ENCODE measurements around the gene SPACDR. TPM values are rescaled to one million over a fixed set of nuclear protein-coding genes. Genes with fewer than 3 reads are reported as not detected.

Gene SPACDR
- total RNA-seq = not detected in 2 replicates

- Histone ChIP-seq H3K36me3 (ENCODE audit: control insufficient read depth, insufficient read depth, low read length) (no peaks in the 10 kb centered on the region), H3K4me3 (ENCODE audit: low read depth, low read length) (no peak within 1 kb of the TSS), H3K27me3 (ENCODE audit: control insufficient read depth, insufficient read depth, low read length) (no peaks in the 10 kb centered on the region)
- no peak for DNase-seq (ENCODE audit: low read depth)
- TF ChIP-seq, protein P1, sequence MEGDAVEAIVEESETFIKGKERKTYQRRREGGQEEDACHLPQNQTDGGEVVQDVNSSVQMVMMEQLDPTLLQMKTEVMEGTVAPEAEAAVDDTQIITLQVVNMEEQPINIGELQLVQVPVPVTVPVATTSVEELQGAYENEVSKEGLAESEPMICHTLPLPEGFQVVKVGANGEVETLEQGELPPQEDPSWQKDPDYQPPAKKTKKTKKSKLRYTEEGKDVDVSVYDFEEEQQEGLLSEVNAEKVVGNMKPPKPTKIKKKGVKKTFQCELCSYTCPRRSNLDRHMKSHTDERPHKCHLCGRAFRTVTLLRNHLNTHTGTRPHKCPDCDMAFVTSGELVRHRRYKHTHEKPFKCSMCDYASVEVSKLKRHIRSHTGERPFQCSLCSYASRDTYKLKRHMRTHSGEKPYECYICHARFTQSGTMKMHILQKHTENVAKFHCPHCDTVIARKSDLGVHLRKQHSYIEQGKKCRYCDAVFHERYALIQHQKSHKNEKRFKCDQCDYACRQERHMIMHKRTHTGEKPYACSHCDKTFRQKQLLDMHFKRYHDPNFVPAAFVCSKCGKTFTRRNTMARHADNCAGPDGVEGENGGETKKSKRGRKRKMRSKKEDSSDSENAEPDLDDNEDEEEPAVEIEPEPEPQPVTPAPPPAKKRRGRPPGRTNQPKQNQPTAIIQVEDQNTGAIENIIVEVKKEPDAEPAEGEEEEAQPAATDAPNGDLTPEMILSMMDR (IDR thresholded peaks at IDR 0.05; ENCODE audit: insufficient read depth, low read length, poor library complexity, severe bottlenecking) = no peak
Measured at GRCh38 chr7:100464210-100464660, at the start of gene SPACDR. SPACDR (minus strand) TSS chr7:100464260; CDS start chr7:100464025, 235 bp downstream.

GRCh38 chr7:100513212-100513810 is 49.3 kb upstream of the SPACDR start:
- TF ChIP-seq, protein P1 (IDR thresholded peaks at IDR 0.05; ENCODE audit: insufficient read depth, low read length, poor library complexity, severe bottlenecking) = no peak
- Histone ChIP-seq H3K36me3 (ENCODE audit: control insufficient read depth, insufficient read depth, low read length) (no peaks in the 10 kb centered on the region), H3K27me3 (ENCODE audit: control insufficient read depth, insufficient read depth, low read length) (no peaks in the 10 kb centered on the region), H3K4me3 (ENCODE audit: low read depth, low read length) (no peak overlapping the region)
- DNase-seq (ENCODE audit: low read depth) = no peak

DNA sequence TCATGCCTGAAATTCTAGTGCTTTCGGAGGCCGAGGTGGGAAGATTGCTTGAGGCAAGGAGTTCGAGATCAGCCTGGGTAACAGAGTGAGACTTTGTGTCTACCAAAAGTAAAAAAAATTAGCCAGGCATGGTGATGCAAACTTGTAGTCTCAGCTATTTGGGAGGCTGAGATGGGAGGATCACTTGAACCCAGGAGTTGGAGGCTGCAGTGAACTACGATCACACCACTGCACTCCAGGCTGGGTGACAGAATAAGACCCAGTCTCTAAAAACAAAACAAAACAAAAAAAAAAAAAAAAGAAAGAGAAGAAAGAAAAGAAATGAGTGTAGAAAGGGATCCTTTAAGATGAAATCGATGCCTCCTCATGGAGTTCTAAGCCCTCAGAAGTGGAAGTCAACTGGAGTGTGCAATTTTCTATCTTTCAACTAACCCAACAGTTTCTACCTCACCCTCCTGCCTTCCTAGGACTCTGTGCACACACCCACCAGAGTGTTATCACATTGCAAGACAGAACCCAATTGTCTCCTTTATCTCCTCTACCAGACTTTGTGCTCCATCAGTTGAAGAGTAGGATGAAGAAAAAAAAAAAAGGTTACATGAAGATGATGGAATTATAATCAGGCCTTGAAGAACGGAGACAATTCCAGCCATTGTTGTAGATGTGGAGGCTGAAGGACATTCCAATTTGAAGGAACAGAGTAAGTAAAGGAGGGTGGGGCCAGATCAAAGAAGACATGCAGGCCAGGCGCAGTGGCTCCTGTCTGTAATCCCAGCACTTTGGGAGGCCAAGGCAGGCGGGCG is 46.6 kb upstream of the SPACDR start:
- no peaks in the 10 kb centered on the region for H3K27me3 ChIP-seq (ENCODE audit: control insufficient read depth, insufficient read depth, low read length)
- no peaks in the 10 kb centered on the region for H3K36me3 ChIP-seq (ENCODE audit: control insufficient read depth, insufficient read depth, low read length)
- no peak overlapping the region for H3K4me3 ChIP-seq (ENCODE audit: low read depth, low read length)
- DNase-seq (ENCODE audit: low read depth) = no peak
- TF ChIP-seq, protein P1 (IDR thresholded peaks at IDR 0.05; ENCODE audit: insufficient read depth, low read length, poor library complexity, severe bottlenecking) = no peak

DNA sequence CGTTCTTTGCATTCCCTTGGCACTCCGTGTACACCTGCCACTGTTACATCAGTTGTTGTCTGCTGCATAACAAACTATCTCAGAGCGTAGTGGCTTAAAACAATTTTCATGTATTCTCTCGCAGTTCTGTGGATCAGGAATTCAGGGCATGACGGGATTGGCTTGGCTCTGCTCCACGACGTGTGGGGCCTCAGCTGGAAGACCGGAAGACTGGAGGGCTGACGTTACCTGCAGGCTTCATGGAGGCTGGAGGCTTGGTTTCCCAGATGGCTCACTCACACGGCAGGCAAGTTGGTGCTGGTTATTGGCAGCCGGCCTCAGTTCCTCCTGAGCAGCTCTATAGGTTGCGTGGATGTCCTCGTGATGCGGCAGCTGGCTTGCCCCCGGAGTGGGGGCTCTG is 45.2 kb upstream of the SPACDR start:
- Histone ChIP-seq H3K27me3 (ENCODE audit: control insufficient read depth, insufficient read depth, low read length) (no peaks in the 10 kb centered on the region), H3K36me3 (ENCODE audit: control insufficient read depth, insufficient read depth, low read length) (no peaks in the 10 kb centered on the region), H3K4me3 (ENCODE audit: low read depth, low read length) (no peak overlapping the region)
- TF ChIP-seq, protein P1 (IDR thresholded peaks at IDR 0.05; ENCODE audit: insufficient read depth, low read length, poor library complexity, severe bottlenecking) = no peak
- DNase-seq (ENCODE audit: low read depth) = peak; percentile 7

GRCh38 chr7:100506356-100506923 is 42.4 kb upstream of the SPACDR start:
- no peaks in the 10 kb centered on the region for H3K27me3 ChIP-seq (ENCODE audit: control insufficient read depth, insufficient read depth, low read length)
- no peak for DNase-seq (ENCODE audit: low read depth)
- TF ChIP-seq, protein P1 (IDR thresholded peaks at IDR 0.05; ENCODE audit: insufficient read depth, low read length, poor library complexity, severe bottlenecking) = no peak
- H3K4me3 ChIP-seq (ENCODE audit: low read depth, low read length) = no peak overlapping the region
- no peaks in the 10 kb centered on the region for H3K36me3 ChIP-seq (ENCODE audit: control insufficient read depth, insufficient read depth, low read length)

Measured in kidney epithelial cell (primary cell).